Calu3 (cell line): ENCODE measurements around the gene DNAJB8. TPM values are rescaled to one million over a fixed set of nuclear protein-coding genes. Genes with fewer than 3 reads are reported as not detected.

Source experiments
- BruUV-seq: library from RNA; stranded (reverse); fragments of 400-500 nt; replicated peaks from 2 replicates; lab custom pipeline; 2021; lab: Mats Ljungman, UMichigan
- CTCF ChIA-PET: fragments of 300-600 bp; sonication (Branson Sonifier 250); formaldehyde crosslinking; loops from one replicate; lab custom pipeline; 2022; ENCODE audit warnings: antibody characterized with exemption; lab: Charles Lee
- DNase-seq: peaks from one replicate; pipeline ENCODE4 v3.0.0; 2022
- H3K27ac Mint-ChIP-seq: one replicate; pipeline ENCODE4 v1.8.0; 2022; ENCODE audit warnings: mixed read lengths; ENCODE audit not compliant: unreplicated experiment
- H3K27me3 Mint-ChIP-seq: one replicate; pipeline ENCODE4 v1.8.0; 2022; ENCODE audit warnings: mixed read lengths; ENCODE audit not compliant: unreplicated experiment
- H3K36me3 Mint-ChIP-seq: one replicate; pipeline ENCODE4 v1.8.0; 2022; ENCODE audit warnings: mild to moderate bottlenecking, moderate library complexity, mixed read lengths; ENCODE audit not compliant: insufficient read depth, unreplicated experiment
- H3K4me1 Mint-ChIP-seq: one replicate; pipeline ENCODE4 v1.8.0; 2022; ENCODE audit warnings: mild to moderate bottlenecking, low read depth, mixed read lengths; ENCODE audit not compliant: unreplicated experiment
- H3K4me3 Mint-ChIP-seq: one replicate; pipeline ENCODE4 v1.8.0; 2022; ENCODE audit warnings: mild to moderate bottlenecking, low read depth, moderate library complexity, mixed read lengths; ENCODE audit not compliant: unreplicated experiment
- H3K9me3 Mint-ChIP-seq: one replicate; pipeline ENCODE4 v1.8.0; 2022; ENCODE audit warnings: low read depth, mixed read lengths; ENCODE audit not compliant: unreplicated experiment
- intact Hi-C: fragments of 100-400 bp; cut with micrococcal nuclease; formaldehyde crosslinking; loops from one replicate; pipeline ENCODE4 v1.10.0; 2022; ENCODE audit not compliant: unreplicated experiment
- total RNA-seq: library from RNA; stranded (reverse); gene quantifications from 2 replicates; pipeline ENCODE4 v1.2.3, GENCODE V29; 2022
- TF ChIP-seq, protein P1 (sequence below): fragments of 200-600 bp; IDR thresholded peaks from one replicate; pipeline ENCODE4 v1.8.0; 2022; ENCODE audit warnings: antibody characterized with exemption; ENCODE audit not compliant: unreplicated experiment

Gene DNAJB8
- total RNA-seq, 1 experiment from 2014 or later, result not detected

GRCh38 chr3:128473737-128474136 lies 7.0 kb upstream of the DNAJB8 start:
- BruUV-seq, result no TSS peak
- DNase-seq, result no peak
- Mint-ChIP-seq H3K27ac (no peak overlapping the region), H3K4me3 (no peak overlapping the region), H3K36me3 (no peaks in the 10 kb centered on the region), H3K9me3 (no peaks in the 10 kb centered on the region), H3K4me1 (no peaks in the 10 kb centered on the region), H3K27me3 (peaks cover 74% of the 10 kb centered on the region)
- CTCF ChIA-PET, result interaction anchor here (0.6 kb wide), 1 partner anchor 275 kb away, joined by 3 read pairs; no protein-coding TSS in a partner anchor
- intact Hi-C loops, result no loop called here
- TF ChIP-seq, protein P1, sequence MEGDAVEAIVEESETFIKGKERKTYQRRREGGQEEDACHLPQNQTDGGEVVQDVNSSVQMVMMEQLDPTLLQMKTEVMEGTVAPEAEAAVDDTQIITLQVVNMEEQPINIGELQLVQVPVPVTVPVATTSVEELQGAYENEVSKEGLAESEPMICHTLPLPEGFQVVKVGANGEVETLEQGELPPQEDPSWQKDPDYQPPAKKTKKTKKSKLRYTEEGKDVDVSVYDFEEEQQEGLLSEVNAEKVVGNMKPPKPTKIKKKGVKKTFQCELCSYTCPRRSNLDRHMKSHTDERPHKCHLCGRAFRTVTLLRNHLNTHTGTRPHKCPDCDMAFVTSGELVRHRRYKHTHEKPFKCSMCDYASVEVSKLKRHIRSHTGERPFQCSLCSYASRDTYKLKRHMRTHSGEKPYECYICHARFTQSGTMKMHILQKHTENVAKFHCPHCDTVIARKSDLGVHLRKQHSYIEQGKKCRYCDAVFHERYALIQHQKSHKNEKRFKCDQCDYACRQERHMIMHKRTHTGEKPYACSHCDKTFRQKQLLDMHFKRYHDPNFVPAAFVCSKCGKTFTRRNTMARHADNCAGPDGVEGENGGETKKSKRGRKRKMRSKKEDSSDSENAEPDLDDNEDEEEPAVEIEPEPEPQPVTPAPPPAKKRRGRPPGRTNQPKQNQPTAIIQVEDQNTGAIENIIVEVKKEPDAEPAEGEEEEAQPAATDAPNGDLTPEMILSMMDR, result no peak

DNA sequence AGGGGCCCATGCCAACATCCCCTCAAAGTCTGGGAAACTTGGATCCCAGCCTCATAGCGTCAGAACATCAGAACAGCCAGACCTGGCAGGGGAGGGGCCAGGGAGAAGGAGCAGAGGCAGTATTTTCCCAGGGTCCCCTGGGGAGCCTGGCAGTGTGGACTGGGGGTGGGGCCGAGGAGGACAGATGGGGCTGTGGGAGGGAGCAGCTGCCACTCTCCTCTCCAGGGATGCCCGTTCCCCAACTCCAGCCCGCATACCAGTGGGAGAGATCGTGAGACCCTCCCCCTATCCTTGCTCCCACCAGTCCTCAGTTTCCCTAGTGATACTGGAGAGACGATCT lies 6.5 kb upstream of the DNAJB8 start:
- Mint-ChIP-seq H3K9me3 (no peaks in the 10 kb centered on the region), H3K36me3 (no peaks in the 10 kb centered on the region), H3K27ac (no peak overlapping the region), H3K4me3 (no peak overlapping the region), H3K27me3 (peaks cover 80% of the 10 kb centered on the region), H3K4me1 (no peaks in the 10 kb centered on the region)
- intact Hi-C loops, result no loop called here
- no TSS peak for BruUV-seq
- CTCF ChIA-PET, result no interaction called here
- no peak for DNase-seq
- TF ChIP-seq, protein P1, result no peak

DNA sequence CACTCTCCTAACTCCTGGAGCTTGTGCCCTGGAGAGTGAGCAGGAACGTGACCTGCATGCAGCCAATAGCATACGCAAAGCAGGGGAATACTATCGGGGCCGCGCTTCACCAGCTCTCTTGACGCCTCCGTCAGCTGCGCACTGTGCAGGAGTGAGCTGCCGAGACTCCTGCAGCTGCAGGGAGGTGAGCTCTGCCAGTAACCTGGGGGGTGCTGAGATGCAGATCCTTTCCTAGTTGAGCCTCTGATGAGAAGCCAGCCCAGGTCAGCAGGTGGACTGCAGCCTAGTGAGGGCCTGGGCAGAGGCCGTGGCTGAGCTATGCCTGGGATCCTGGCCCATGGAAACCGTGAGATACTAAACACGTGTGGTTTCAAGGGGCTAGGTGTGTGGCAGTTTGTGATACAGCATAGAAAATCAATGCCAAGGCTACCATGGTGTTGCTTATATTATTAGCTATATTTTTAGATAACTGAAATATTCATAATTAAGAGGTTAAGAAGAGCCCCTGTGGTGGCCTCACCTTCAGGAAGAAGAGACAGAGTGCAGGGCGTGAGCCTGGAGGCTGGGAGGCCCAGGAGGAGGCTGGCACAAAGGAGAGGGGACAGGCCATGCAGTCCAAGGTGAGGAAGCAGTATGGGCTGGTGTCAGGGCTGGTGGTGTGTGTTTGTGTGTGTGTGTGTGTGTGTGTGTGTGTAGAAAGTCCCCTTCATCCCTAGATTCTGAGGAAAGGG lies 5.9 kb upstream of the DNAJB8 start:
- TF ChIP-seq, protein P1, result no peak
- H3K4me3 Mint-ChIP-seq, result no peak overlapping the region
- CTCF ChIA-PET, result no interaction called here
- no peaks in the 10 kb centered on the region for H3K36me3 Mint-ChIP-seq
- H3K27me3 Mint-ChIP-seq, result peaks cover 82% of the 10 kb centered on the region
- no peak overlapping the region for H3K27ac Mint-ChIP-seq
- no peaks in the 10 kb centered on the region for H3K4me1 Mint-ChIP-seq
- BruUV-seq, result no TSS peak
- intact Hi-C loops, result no loop called here
- H3K9me3 Mint-ChIP-seq, result no peaks in the 10 kb centered on the region
- no peak for DNase-seq

GRCh38 chr3:128471720-128472119 lies 5.0 kb upstream of the DNAJB8 start:
- Mint-ChIP-seq H3K4me1 (no peaks in the 10 kb centered on the region), H3K9me3 (no peaks in the 10 kb centered on the region), H3K4me3 (no peak overlapping the region), H3K27ac (no peak overlapping the region), H3K36me3 (no peaks in the 10 kb centered on the region), H3K27me3 (peaks cover 84% of the 10 kb centered on the region)
- no TSS peak for BruUV-seq
- no peak for DNase-seq
- CTCF ChIA-PET, result no interaction called here
- TF ChIP-seq, protein P1, result no peak
- intact Hi-C loops, result no loop called here
